Heart left ventricle (tissue), 16 donors: ENCODE results near the gene C1orf74. TPM values are rescaled to one million over a fixed set of nuclear protein-coding genes. Genes with fewer than 3 reads are reported as not detected.
A peak's percentile ranks its signal among the peaks of the same experiment; 100 is the strongest.

ENCODE experiments used
- ATAC-seq, 4 donors: fragments of 200-7000 bp; cut with Tn5 transposase; one replicate each; pipeline ENCODE4 v1.9.1; 2020 to 2022; ENCODE audit warnings: moderate library complexity in 4 of 4, mild to moderate bottlenecking in 3 of 4, moderate number of reproducible peaks in 1 of 4
- DNase-seq, 5 donors: peaks; one replicate each; pipeline ENCODE4 v3.0.0-alpha.2; 2020
- H3K27ac ChIP-seq, 12 donors: fragments of 200-600 bp; sonication (generic) in 4 of 12; one replicate each; pipeline versions ENCODE4 v1.5.0 to v1.8.0; 2016 to 2022; ENCODE audit warnings: mild to moderate bottlenecking in 2 of 12
- H3K27me3 ChIP-seq, 9 donors: fragments of 200-600 bp; sonication (generic) in 2 of 9; one replicate each; pipeline versions ENCODE4 v1.5.1 to v1.8.0; 2016 to 2022; ENCODE audit warnings: mild to moderate bottlenecking in 3 of 9
- H3K36me3 ChIP-seq, 9 donors: fragments of 200-600 bp; sonication (generic) in 2 of 9; one replicate each; pipeline versions ENCODE4 v1.5.0 to v1.8.0; 2018 to 2022; ENCODE audit warnings: mild to moderate bottlenecking in 2 of 9
- H3K4me1 ChIP-seq, 12 donors: fragments of 200-600 bp; sonication (generic) in 4 of 12; one replicate each; pipeline versions ENCODE4 v1.5.0 to v1.8.0; 2016 to 2022; ENCODE audit warnings: mild to moderate bottlenecking in 3 of 12
- H3K4me3 ChIP-seq, 12 donors: fragments of 200-600 bp; sonication (generic) in 4 of 12; one replicate each; pipeline versions ENCODE4 v1.5.0 to v1.8.0; 2017 to 2022; ENCODE audit warnings: mild to moderate bottlenecking in 9 of 12, moderate library complexity in 4 of 12
- H3K9me3 ChIP-seq, 12 donors: fragments of 200-600 bp; sonication (generic) in 4 of 12; one replicate each; pipeline versions ENCODE4 v1.5.0 to v1.8.0; 2016 to 2022; ENCODE audit warnings: mild to moderate bottlenecking in 1 of 12
- CTCF ChIP-seq, 12 donors: fragments of 200-600 bp; sonication (generic) in 4 of 12; IDR thresholded peaks; one replicate each; pipeline versions ENCODE4 v1.5.0 to v1.8.0; 2018 to 2022; ENCODE audit warnings: antibody characterized with exemption in 12 of 12, mild to moderate bottlenecking in 5 of 12
- POLR2A ChIP-seq, 2 donors: fragments of 450-650 bp; IDR thresholded peaks; one replicate each; pipeline ENCODE4 v1.6.1; 2017; ENCODE audit warnings: antibody characterized with exemption in 2 of 2, mild to moderate bottlenecking in 2 of 2, moderate library complexity in 2 of 2
- WGBS, 4 donors: extraction: QIAGEN DNeasy Blood & Tissue Kit in 2 of 4; methylation state at CpG; one replicate each; pipeline versions ENCODE4 v1.1.5 to v1.1.7; 2013 to 2018; 5-methylcytosine and 5-hydroxymethylcytosine counted together
- intact Hi-C, 10 donors: fragments of 100-400 bp; cut with DNase I; formaldehyde crosslinking; loops; one replicate each; pipeline versions ENCODE4 v1.11.1 to v1.14.2; 2022
- polyA plus RNA-seq, 2 donors: library from polyadenylated mRNA; stranded (reverse); fragments of 200-250 nt; gene quantifications; one replicate each; pipeline ENCODE4 v1.2.3, GENCODE V29; 2013
- total RNA-seq, 9 donors: library from RNA; depleted of rRNA in 2 of 9; stranded (reverse); fragments of >200 nt in 2 of 9; fragmentation: NEBNext Ultra II Directional in 3 of 9; extraction: Animal tissue kit (Norgen Biotek cat#: 25700) in 3 of 9; gene quantifications; one replicate each; pipeline versions ENCODE4 v1.1.0 to v1.2.4, GENCODE V29; 2016 to 2023
- donor health status: ischemic (EF 13 %, LVEDD 7.1; RV severe dilation, severe dysfunction).
- donor health status: healthy with polysubstance abuse.
- donor health status: DM: no; HTN: yes; CAD: no.
- donor health status: DM: no; HTN: no; CAD: no.
- donor health status: ischemic (EF 25% LVEDD 6.9; RV normal size, moderate dysfunction).
- donor health status: ischemic (EF 25% LVEDD 5.7; RV mildly dilated, moderate dysfunction).
- donor health status: healthy.
- donor health status: DM: yes; HTN: yes; CAD: no.
- donor health status: ischemic (EF 35%, LVEDD 5.7; RV mildly dilated, moderate dysfunction).
- donor health status: nonischemic (EF 11% LVEDD 7.7; RV severe dilation, severe dysfunction).
- donor health status: DM: yes; HTN: yes; CAD: no.
- donor health status: PGD.
- donor health status: ischemic (EF 29% LVEDD 5.4; RV normal size, mild dysfunction).
- donor health status: nonischemic (EF 23%, LVEDD 6.1; RV moderate dilation, normal function).

C1orf74 gene
- total and polyA plus RNA-seq, 11 donors: 1.1 to 2.6 (median 2.2) TPM

- Histone ChIP-seq H3K36me3 (peaks cover 0 to 12% (median 0%) of the 10 kb centered on the region in 9 donors), H3K9me3 (no peaks in the 10 kb centered on the region), H3K27ac (peak within 1 kb of the TSS in 2 of 12 donors; percentile 9 to 94), H3K4me1 (peaks cover 0 to 65% (median 0%) of the 10 kb centered on the region in 12 donors), H3K27me3 (no peaks in the 10 kb centered on the region), H3K4me3 (peak within 1 kb of the TSS in 3 of 12 donors; percentile 29 to 61 (median 34))
- intact Hi-C loops: no loop called here
- DNase-seq (peak in 3 of 5 donors; percentile 38 to 50 (median 40)), ATAC-seq (peak; percentile 35 to 70 (median 59))
- WGBS, 4 donors: 71 to 81% (median 75%) methylated on average over 10 of the region's 10 CpGs
- TF ChIP-seq CTCF (IDR thresholded peaks at IDR 0.05): no peak
- TF ChIP-seq POLR2A (IDR thresholded peaks at IDR 0.05): no peak
Observed at GRCh38 chr1:209755926-209756614, 28.3 kb downstream of the C1orf74 start, which contains the start of gene TRAF3IP3. Gene TRAF3IP3, plus strand, starts transcription at chr1:209756053. Its CDS starts 3,987 bp downstream, at chr1:209760040.

GRCh38 chr1:209755256-209755655 is 29.1 kb downstream of the C1orf74 start:
- TF ChIP-seq CTCF (IDR thresholded peaks at IDR 0.05) (no peak), POLR2A (IDR thresholded peaks at IDR 0.05) (no peak)

GRCh38 chr1:209752890-209753289 is 31.5 kb downstream of the C1orf74 start:
- 90 to 95% (median 91%) methylated on average over 3 of the region's 3 CpGs for WGBS, 4 donors

More at GRCh38 chr1:209755256-209755655, 29.1 kb downstream of the C1orf74 start:
- DNase-seq (no peak), ATAC-seq (no peak)
- H3K4me3 ChIP-seq: peak overlapping the region in 1 of 12 donors; percentile 61
- H3K4me1 ChIP-seq: peaks cover 0 to 65% (median 0%) of the 10 kb centered on the region in 12 donors
- peak overlapping the region in 1 of 12 donors; percentile 94 for H3K27ac ChIP-seq
- H3K9me3 ChIP-seq: no peaks in the 10 kb centered on the region
- no peaks in the 10 kb centered on the region for H3K27me3 ChIP-seq
- intact Hi-C loops: no loop called here
- H3K36me3 ChIP-seq: peaks cover 0 to 4% (median 0%) of the 10 kb centered on the region in 9 donors
- 88 to 91% (median 89%) methylated on average over 1 of the region's 1 CpG for WGBS, 4 donors

More at GRCh38 chr1:209752890-209753289, 31.5 kb downstream of the C1orf74 start:
- DNase-seq (no peak), ATAC-seq (no peak)
- Histone ChIP-seq H3K4me3 (no peak overlapping the region), H3K9me3 (no peaks in the 10 kb centered on the region), H3K4me1 (peaks cover 0 to 54% (median 1%) of the 10 kb centered on the region in 12 donors), H3K36me3 (no peaks in the 10 kb centered on the region), H3K27ac (no peak overlapping the region), H3K27me3 (no peaks in the 10 kb centered on the region)
- TF ChIP-seq CTCF (IDR thresholded peaks at IDR 0.05) (no peak), POLR2A (IDR thresholded peaks at IDR 0.05) (no peak)
- intact Hi-C loops: no loop called here
